NOMO-1 treated with dmso at 0.1 percent for 144 hours (cell line): ENCODE results near the gene CDC16.

Experiments used
- DNase-seq: peaks from one replicate; lab custom pipeline; 2025; ENCODE audit not compliant: unreplicated experiment; lab: John Stamatoyannopoulos, UW

The CDC16 gene

GRCh38 chr13:114296448-114296847 lies 61.8 kb downstream of the CDC16 start:
- DNase-seq: no peak

- DNase-seq: no peak
Observed at GRCh38 chr13:114296902-114297301, 62.2 kb downstream of the CDC16 start.

GRCh38 chr13:114298866-114299265 lies 64.2 kb downstream of the CDC16 start:
- no peak for DNase-seq

- DNase-seq: no peak
Observed at GRCh38 chr13:114299604-114300305, 65.1 kb downstream of the CDC16 start.

- no peak for DNase-seq
Observed at GRCh38 chr13:114303700-114304327, 69.1 kb downstream of the CDC16 start.

GRCh38 chr13:114304346-114305034 lies 69.8 kb downstream of the CDC16 start:
- DNase-seq: no peak

GRCh38 chr13:114309086-114309485 lies 74.4 kb downstream of the CDC16 start:
- no peak for DNase-seq

GRCh38 chr13:114309806-114310410 lies 75.2 kb downstream of the CDC16 start:
- DNase-seq: no peak

GRCh38 chr13:114310956-114311355 lies 76.3 kb downstream of the CDC16 start:
- DNase-seq: no peak

GRCh38 chr13:114311387-114311786 lies 76.7 kb downstream of the CDC16 start:
- no peak for DNase-seq

GRCh38 chr13:114311908-114312307 lies 77.2 kb downstream of the CDC16 start:
- DNase-seq: no peak

- DNase-seq: no peak
Observed at GRCh38 chr13:114313061-114313860, 78.6 kb downstream of the CDC16 start.

GRCh38 chr13:114314074-114314912 lies 79.6 kb downstream of the CDC16 start, which contains the start of gene CHAMP1:
Gene CHAMP1, plus strand, starts transcription at chr13:114314503. Its CDS starts 9,340 bp downstream, at chr13:114323843.
- peak; percentile 96 for DNase-seq

- no peak for DNase-seq
Observed at GRCh38 chr13:114315074-114315785, 80.5 kb downstream of the CDC16 start.

GRCh38 chr13:114318624-114319023 lies 83.9 kb downstream of the CDC16 start:
- DNase-seq: no peak

- no peak for DNase-seq
Observed at GRCh38 chr13:114319441-114319913, 84.8 kb downstream of the CDC16 start.

- DNase-seq: no peak
Observed at GRCh38 chr13:114320065-114320464, 85.4 kb downstream of the CDC16 start.

- no peak for DNase-seq
Observed at GRCh38 chr13:114321256-114321655, 86.6 kb downstream of the CDC16 start.
